Measurements from ENCODE around the gene MAFF. TPM values are rescaled to one million over a fixed set of nuclear protein-coding genes. Genes with fewer than 3 reads are reported as not detected.
"Not testable (repeated sequence)": the region's sequence is repeated elsewhere in the genome, so short reads cannot be mapped to it uniquely, and the experiment has no call there.

MAFF gene
- polyA plus RNA-seq, 1 donor, result 4.8 TPM

GRCh38 chr22:38177571-38177925, 24.2 kb upstream of the MAFF start:
- not testable (repeated sequence) for DNase-seq (ENCODE audit: low read depth)

- no peak for DNase-seq (ENCODE audit: low read depth)
These were observed 23.7 kb upstream of the MAFF start for GRCh38 chr22:38177926-38178604.

GRCh38 chr22:38178605-38178937, 23.2 kb upstream of the MAFF start:
- not testable (repeated sequence) for DNase-seq (ENCODE audit: low read depth)

- no peak for DNase-seq (ENCODE audit: low read depth)
These were observed 20.8 kb upstream of the MAFF start for GRCh38 chr22:38180841-38181452.

GRCh38 chr22:38181453-38182200, 20.2 kb upstream of the MAFF start, which contains the start of gene PLA2G6:
PLA2G6 (minus strand) TSS chr22:38181830; CDS start chr22:38169426, 12,404 bp downstream.
- peak; percentile 93 for DNase-seq (ENCODE audit: low read depth)

GRCh38 chr22:38184788-38185187, 17.0 kb upstream of the MAFF start:
- DNase-seq (ENCODE audit: low read depth), result no peak

- no peak for DNase-seq (ENCODE audit: low read depth)
These were observed 15.4 kb upstream of the MAFF start for GRCh38 chr22:38186429-38186828.

- DNase-seq (ENCODE audit: low read depth), result no peak
These were observed 14.2 kb upstream of the MAFF start for GRCh38 chr22:38187413-38188212.

GRCh38 chr22:38189104-38189503, 12.7 kb upstream of the MAFF start:
- DNase-seq (ENCODE audit: low read depth), result no peak

GRCh38 chr22:38190581-38190980, 11.2 kb upstream of the MAFF start:
- DNase-seq (ENCODE audit: low read depth), result no peak

- no peak for DNase-seq (ENCODE audit: low read depth)
These were observed 10.7 kb upstream of the MAFF start for GRCh38 chr22:38191055-38191454.

GRCh38 chr22:38191731-38192474, 9.9 kb upstream of the MAFF start:
- DNase-seq (ENCODE audit: low read depth), result no peak

- DNase-seq (ENCODE audit: low read depth), result no peak
These were observed 9.3 kb upstream of the MAFF start for GRCh38 chr22:38192475-38192863.

GRCh38 chr22:38193580-38193979, 8.2 kb upstream of the MAFF start:
- DNase-seq (ENCODE audit: low read depth), result no peak

- no peak for DNase-seq (ENCODE audit: low read depth)
These were observed 4.9 kb upstream of the MAFF start for GRCh38 chr22:38196791-38197419.

- no peak for DNase-seq (ENCODE audit: low read depth)
These were observed 1.8 kb upstream of the MAFF start for GRCh38 chr22:38199826-38200559.

- no peak for DNase-seq (ENCODE audit: low read depth)
These were observed 453 bp upstream of the MAFF start for GRCh38 chr22:38201371-38201710.

GRCh38 chr22:38202437-38203089, 769 bp downstream of the MAFF start:
- DNase-seq (ENCODE audit: low read depth), result peak; percentile 45

GRCh38 chr22:38203090-38203810, 1.5 kb downstream of the MAFF start:
- no peak for DNase-seq (ENCODE audit: low read depth)

All from forelimb muscle (tissue), 1 donor.